NCI-H2196 treated with DMSO at 0.1 percent for 48 hours (cell line): Measurements from ENCODE around the gene IQCH.

Experiments used
- DNase-seq: peaks from one replicate; lab custom pipeline; 2025; ENCODE audit not compliant: unreplicated experiment; lab: John Stamatoyannopoulos, UW

The IQCH gene

DNA sequence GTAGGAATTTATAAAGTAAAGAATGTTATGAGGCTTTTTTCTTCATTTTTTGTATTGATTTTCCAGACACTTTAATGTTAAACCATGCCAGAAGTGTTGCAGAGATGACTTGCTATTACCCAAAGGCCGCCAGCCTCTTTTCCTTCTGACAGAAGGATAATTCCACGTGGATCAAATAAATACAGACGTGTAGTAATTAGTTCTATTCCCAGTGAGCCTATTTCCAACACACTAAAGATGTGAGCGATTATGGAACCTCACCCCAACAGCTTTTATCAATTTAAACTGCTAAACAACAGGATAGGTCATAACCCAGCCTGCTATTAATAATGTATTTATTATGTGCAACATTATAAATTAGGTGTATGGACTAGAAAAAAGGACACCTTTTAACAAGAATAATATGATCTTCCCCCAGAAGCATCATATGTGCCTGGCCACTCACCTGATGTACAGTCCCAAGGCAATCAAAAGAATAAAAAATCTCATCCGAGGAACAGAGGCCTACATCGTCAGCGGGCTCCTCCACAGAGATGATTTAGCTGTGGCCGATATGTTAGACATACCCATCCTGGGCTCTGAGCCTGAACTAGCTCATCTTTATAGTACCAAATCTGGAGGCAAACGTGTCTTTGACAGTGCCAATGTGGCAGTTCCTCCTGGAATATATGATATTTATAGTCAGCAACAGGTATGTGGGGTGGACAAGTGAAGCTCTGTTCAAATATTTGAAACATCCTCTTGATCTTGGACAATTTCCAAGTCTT, 140.5 kb downstream of the IQCH start:
- no peak for DNase-seq

DNA sequence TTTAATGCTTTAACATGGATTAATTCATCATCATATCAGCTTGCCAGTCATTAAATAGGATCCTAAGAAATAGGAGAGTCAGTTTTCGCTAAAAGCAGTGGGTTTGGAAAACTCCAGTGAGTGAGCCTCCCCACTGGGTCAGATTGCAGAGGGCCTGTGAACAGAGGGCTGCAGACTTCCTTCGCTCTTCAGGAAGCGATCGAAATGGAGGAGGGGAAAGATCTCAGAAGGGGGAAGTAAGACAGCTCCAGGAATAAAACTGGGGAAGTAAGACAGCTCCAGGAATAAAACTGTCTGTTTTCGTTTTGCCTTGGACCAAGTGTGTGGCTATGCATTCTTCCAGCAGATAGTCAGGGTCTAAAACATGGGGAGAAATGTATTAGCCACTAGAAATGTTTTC, 141.5 kb downstream of the IQCH start:
- no peak for DNase-seq

DNA sequence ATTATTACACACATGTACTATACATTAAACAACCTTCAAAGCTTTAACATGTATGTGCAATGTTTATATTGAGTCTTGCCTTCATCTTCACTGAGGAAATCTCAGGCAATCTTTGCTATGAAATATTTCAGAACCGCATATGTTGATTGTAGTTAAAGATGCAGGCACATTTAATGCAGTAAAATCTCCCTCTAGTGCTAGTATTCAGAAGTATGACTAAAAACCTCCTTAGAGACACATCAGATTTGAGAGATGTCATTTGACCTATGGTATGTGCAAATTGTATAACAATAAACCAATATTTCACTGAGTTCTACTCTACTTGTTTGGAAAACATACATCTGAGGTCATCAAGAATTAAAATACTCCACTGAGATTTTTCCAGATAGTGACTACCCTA, 142.6 kb downstream of the IQCH start:
- DNase-seq, result no peak

DNA sequence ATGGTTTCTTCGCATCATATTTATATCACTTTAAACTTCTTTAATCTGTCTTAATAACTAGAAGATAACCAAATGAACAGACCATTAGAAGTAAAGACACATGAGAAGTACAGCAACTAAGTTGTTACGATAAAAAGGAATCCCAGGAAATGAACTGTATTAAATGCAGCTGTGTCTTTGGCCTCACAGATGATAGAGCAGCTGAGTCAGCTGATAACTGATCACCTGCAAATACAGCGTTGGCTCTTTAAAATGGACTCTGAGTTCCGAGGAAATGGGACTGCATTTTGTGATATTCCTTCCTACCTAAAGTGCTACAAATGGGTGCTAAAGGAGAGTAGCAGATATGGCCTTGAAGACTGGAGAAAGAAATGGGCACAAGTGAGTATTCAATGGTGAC, 145.3 kb downstream of the IQCH start:
- DNase-seq, result no peak

DNA sequence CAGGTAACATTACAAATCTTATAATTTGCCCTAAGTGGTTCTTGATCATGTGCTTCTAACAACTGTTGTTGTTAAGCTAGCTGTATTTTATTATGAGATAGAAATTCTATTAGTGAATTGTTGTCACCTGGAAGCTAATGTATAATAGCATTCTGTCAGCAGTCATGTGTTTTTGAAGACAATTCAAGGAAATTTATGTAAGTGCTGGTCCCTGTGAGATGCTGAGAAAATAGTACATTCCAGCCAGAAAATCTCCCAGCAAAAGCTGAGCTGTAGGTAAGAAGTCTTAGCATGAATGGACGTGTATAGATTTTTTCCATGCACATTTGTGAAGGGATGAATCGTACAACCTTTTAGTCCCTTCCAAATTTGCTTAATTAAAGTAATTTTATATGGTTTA, 146.3 kb downstream of the IQCH start:
- no peak for DNase-seq

DNA sequence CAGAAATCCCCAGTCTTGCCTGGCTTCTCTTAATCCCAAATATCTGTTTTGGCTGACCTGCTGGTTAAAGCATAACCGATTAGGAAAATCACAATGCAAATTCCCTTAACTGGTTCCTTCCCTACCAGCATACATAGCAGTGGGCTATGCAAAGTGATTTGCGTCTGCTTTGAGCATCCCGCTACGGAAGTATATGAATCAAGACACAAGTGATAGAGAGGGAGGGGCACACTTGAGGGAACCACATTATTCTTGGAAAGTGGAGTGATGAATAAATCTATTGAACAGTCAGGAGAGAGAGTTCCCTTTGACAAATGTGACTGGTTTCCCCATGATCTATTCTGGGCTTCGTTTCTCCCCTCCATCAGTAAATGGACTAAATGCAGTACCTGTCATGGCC, 146.8 kb downstream of the IQCH start:
- no peak for DNase-seq

DNA sequence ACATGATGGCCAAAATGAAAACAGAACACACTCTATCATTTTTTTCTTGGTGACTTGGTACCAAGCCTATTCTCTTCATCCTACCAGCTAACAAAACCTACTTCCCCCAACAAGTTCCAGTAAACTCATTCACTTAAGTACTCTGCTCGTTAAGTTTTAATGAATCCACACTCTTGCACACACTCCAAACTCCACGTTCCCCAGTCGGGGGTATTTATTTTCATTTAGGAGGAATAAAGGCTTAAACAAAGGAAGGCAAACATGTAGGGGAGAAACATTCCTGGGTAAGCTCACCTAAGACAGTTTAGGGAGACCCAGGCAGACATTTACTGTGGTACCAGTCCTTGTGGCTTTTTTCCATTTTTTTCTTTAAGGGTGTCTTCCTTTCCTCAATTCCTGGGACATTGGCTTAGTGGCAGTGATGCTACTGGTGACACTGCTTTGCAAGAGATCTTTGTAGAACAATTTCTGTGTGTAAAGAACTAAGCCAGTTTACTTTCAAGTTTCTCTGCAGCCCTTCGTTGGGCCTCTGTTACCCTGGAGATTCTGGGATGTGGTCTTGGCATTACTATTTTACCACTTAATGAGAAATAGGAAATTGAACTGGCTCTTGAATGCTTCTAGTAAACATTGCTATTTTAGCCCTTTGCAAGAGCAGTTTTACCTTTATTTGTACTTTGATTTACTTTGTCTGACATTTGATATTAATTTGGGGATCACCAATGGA, 149.0 kb downstream of the IQCH start:
- no peak for DNase-seq

DNA sequence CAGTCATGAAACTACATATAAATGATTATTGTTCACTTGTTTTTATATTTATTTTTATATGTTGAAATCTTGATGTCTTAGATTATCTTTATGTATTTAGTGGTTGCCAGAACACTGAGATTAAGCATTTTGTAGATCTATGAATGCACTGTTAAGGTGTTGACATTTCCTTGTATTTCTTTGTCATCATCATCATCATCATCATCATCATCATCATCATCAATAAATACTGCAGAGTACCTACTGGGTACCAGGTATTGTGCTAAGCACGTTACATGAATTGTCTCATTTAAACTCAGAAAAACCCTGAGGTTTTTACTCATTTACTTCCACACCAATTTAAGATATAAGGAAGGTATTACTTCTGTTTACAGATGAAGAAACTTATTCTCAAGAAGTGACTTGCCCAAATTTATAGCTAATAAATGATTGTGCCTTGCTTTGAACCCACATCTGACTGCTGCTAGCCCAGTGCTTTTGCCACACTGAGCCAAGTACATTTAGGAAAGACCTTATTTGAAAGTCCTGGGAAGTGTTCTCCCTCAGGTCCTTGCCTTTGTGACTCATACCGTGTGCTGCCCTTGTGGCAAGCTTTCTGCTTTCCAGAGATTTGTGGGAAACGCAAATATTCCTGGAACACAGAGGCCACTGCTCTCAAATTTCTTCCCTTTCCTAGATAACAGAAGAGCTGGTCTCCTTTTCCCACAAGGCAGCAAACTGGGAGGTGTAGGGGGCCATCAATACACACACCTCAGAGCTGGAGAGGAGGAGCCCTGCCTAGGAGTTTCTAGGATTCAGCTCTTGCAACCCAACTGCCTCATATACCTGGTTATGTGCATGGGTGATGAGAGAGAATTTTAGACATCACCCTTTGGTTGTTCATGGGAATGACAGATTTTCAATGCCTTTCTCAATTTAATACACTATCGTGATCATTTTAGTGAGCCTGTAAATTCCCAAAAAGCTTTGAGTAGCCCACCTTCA, 150.9 kb downstream of the IQCH start:
- DNase-seq, result no peak

DNA sequence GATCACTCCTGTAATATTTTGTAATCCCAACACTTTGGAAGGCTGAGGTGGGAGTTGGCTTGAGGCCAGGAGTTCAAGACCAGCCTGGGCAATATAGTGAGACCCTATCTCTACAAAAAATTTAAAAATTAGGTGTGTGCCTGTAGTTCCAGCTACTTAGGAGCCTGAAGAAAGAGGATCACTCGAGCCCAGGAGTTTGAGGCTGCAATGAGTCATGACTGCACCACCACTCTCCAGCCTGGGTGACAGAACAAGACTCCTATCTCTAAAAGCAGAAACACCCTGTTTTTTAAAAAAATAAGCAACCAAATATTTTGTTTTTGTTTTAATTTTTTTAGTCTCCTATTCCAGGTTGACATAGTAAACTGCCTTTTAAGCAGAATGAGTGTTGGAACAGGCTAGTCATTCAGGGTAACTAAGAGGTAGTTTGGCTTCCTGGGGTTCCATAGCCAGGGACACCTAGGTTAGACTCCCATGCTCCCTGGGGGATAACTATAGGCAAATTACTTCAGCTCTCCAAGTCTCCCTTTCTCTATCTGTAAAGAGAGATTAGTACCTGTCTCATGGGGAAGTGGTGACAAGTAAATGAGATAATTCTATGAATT, 151.8 kb downstream of the IQCH start:
- no peak for DNase-seq

DNA sequence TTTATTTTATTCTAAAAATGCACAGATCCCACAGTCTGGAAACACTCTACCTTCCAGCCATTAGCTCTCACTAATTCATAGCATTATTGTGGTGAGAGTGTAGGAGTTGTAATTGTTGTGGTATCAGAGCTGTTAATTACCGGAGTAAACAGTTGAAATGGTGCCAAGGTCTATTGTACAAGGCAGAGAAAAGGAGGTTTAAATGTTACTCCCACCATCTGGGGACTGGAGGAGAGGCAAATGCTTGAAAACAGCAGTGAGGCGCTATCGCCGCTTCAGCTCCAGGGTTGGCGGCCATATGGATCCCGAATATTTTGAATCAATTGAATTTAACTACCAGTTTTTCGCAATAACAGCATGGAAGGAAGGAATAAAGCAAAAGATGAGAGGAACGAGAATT, 153.2 kb downstream of the IQCH start:
- DNase-seq, result no peak

DNA sequence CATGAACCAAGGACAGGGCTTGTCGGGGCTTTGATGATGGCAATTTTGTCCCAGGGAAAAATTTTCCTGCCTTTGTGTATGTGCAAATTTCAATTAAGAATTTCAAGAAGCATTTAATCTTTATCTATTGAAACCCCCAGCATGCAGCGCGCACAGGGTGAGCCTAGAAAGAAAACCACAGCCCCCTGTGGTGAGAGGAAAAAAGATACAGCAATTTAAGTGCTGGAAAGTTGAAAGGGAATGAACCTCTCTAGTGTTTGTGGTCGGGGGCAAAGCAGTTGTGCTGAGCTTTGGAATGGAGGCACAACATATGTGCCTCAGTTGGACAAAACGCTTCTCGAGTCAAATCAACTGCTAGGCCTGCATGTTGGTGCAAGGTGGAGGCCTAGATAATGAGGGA, 154.6 kb downstream of the IQCH start:
- DNase-seq, result no peak

DNA sequence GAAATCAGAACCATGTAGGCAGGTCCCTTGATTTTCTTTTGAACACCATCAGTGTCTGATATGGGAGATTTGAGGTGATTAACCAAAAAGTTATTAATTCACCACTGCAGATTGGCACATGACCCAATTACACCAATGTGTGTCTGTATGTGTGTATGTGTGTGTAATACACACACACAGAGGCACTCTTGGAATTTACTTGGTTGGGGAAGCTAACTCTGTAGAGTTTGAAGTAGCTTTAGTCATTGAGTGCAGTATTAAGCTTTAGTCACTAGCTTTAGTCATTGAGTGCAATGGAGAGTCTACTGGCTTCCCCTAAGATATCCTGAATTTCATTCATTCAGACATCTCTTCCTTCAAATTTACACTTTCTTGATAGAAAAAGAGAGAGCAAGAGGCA, 156.9 kb downstream of the IQCH start:
- DNase-seq, result no peak

DNA sequence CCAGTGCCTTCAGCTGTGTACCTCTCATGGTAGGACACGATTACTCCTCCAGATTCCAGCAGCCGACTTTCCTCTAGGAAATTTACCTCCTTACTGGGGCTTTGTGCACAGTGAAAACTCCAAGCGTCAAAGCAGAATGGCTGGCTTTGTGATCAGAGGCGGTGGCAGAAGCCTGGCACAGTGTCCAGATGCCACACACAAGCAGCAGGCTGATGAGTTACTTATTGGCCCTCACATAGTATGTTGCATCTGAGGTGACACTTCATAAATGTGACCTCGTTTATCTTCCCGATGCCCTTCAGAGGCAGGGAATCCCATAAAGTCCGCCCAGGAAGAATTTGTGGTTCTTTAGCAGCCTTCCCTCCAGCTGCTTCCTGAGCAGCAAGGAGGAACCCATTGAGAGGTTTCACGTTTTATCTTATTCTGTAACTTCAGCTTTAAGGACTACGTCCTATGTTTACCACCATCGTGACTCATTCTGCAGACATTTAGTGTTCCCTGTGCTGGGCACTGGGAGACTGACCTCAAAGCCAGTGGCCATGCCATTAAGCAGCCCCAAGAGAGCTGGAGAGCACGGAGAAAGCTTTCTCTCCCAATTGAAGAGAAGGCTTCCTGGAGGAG, 159.3 kb downstream of the IQCH start:
- DNase-seq, result no peak

DNA sequence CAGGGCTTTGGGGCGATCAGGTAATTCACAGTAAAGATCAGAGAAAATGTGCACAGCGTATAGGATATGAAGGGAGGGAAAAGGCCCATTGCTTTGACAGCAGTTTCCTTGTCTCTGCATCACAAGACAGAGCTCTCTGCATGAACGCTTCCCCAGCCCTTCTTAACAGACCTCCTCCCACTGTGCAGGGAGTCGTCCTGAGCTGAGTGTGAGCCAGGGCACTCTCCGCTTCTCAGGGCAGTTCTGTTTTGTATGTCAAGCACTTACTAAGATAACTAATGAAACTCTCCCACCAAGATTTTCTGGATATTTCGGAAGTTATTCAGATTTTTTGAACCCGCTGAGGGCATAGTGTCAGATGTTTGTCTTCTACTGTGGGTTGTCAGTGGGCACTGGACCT, 160.6 kb downstream of the IQCH start:
- no peak for DNase-seq

DNA sequence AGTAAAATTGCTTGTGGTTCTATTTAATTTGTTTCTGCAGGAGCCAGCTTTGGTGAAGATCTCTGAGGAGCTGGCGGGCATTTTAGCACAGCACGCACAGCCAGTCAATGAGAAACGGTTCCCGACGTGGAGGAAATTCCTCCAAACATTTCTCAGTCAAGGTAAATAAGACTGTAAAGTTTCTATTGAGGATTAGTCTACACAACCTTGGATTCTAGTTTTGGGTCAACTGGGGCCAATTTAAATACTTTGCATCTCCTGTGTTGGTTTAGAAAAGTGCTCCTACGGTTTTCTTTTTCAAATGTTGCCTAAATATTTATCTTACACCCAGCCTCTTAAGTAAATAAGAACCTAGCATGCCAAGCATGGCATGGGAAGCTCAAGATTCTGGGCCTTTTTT, 162.3 kb downstream of the IQCH start:
- no peak for DNase-seq

DNA sequence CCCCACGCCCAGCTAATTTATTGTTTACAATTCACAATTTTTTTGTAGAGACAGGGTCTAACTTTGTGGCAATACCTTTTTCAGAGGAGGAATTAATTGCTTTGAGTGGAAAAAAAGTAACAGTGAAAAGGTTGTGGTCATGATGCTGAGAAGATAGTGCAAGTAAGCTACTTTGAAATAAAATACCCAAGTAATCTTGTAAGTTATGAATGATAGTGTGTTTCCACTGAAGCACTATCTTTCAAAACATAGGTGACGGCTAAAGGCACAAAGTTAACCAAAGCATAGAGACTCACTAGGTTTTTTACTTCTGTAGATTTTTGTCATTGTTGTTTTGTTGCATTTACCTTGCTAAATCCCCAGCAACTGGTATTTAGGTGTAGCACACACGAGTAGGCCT, 165.1 kb downstream of the IQCH start:
- no peak for DNase-seq

DNA sequence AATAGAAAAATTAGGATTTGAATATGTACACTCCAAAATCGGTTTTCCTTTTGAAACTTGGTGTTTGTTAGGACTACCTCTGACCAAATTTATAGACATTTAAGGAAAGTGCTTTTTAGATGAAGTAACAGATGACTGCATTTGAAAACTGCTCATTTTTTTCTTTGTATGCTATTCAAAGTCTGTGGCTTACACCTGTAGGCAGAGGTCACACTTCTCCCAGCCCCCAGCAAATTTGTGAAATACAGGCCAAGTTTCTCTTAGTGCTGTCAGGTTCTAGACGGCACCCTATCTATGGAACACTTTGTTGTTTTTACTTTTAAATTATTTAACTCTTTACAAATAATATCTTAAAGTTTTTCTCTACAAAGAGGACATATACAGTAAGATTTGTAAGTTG, 165.6 kb downstream of the IQCH start:
- no peak for DNase-seq

DNA sequence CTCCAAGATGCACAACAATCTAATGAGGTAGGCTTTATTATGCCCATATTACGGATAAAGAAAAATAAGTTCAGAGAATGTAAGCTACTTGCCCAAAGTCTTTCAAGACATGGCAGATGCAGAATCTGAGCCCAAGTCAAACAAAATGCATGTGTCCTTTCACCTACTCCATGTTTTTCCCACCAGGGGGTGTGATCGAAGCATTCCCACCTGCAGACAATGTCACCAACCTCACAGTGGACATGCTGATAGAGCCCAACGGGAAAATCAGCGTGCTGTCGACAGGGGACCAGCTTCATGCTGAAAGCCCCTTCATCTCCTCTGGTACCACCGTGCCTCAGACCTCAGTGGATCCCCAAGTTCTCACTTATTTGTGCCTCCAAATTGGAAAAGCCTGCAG, 166.5 kb downstream of the IQCH start:
- no peak for DNase-seq

DNA sequence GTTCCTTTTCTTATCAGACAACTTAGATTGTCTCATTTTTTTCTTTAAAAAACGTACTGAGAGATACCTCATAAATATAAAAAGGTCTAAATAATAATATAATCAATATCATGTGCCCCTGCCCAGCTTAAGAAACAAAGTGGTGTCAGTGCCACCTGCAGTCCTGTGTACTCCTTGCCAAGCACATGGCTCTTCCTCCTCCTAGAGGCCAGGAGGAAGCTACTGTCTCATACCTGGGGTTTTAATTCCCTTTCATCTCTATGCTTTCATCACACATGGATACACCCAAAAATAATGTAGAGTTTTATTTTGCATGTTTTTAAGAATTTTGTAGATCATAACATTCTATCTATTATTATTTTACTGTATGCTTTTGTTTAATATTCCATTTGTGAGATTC, 167.7 kb downstream of the IQCH start:
- no peak for DNase-seq

DNA sequence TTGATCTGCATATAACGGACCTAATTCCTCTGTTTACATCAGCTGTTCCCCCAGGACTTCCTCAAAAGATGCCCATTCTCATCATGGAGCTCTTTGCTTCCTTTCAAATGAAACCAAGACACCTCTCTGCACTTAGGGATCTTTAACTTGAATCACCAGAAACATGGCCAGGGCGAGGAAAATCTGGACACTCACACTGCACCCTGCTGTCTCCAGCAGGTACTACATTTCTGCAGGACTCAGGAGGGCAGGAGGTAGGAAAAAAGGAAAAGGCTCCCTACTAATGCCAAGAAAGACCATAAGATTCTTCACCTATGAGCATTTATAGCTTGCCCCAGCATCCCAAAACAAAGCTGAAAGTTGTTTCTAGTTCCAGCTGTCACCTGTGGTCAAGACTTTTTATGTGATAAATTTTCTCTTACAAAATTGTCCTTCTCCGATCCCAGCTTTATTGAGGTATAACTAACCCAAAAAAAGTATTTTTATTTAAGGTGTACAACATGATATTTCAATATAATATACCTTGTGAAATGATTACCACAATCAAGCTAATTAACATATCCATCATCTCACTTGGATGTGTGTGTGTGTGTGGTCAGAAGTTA, 179.0 kb downstream of the IQCH start:
- DNase-seq, result no peak
